IMR-90 (cell line): Measurements from ENCODE around the gene TNKS2. TPM values are rescaled to one million over a fixed set of nuclear protein-coding genes. Genes with fewer than 3 reads are reported as not detected.

ENCODE experiments used
- ATAC-seq: fragments of 200-7000 bp; cut with Tn5 transposase; 2 replicates; pipeline ENCODE4 v1.9.1; 2020; ENCODE audit warnings: low read depth, mild to moderate bottlenecking, moderate library complexity
- BruUV-seq: library from RNA; stranded (reverse); fragments of 400-500 nt; replicated peaks from 2 replicates; lab custom pipeline; 2021; lab: Mats Ljungman, UMichigan
- CTCF ChIA-PET: fragments of 300-600 bp; formaldehyde crosslinking; extraction: SDS; loops from one replicate; lab custom pipeline; 2021; ENCODE audit warnings: antibody characterized with exemption; lab: Yijun Ruan, JAX
- POLR2A ChIA-PET: fragments of 300-600 bp; sonication (Branson Sonifier 250); formaldehyde crosslinking; loops from one replicate; lab custom pipeline; 2022; ENCODE audit warnings: antibody characterized with exemption; ENCODE audit not compliant: unreplicated experiment; lab: Charles Lee
- DNase-seq: peaks from one replicate; pipeline ENCODE4 v3.0.0; 2013
- H2AFZ ChIP-seq: replicated peaks from 2 replicates; pipeline ENCODE3; 2013; ENCODE audit warnings: low read length, mild to moderate bottlenecking; ENCODE audit not compliant: poor library complexity
- H2AK5ac ChIP-seq: 2 replicates; pipeline ENCODE4 v1.6.1; 2013; ENCODE audit warnings: low read depth, low read length, inconsistent platforms
- H2AK9ac ChIP-seq: replicated peaks from 2 replicates; pipeline ENCODE3; 2013; ENCODE audit warnings: mild to moderate bottlenecking, low read depth, low read length, moderate library complexity; ENCODE audit not compliant: poor library complexity
- H2BK120ac ChIP-seq: 2 replicates; pipeline ENCODE4 v1.6.1; 2013; ENCODE audit warnings: low read depth, low read length, inconsistent platforms
- H2BK15ac ChIP-seq: 3 replicates; pipeline ENCODE4 v1.6.1; 2013; ENCODE audit warnings: low read depth, low read length, inconsistent platforms
- H2BK20ac ChIP-seq: 2 replicates; pipeline ENCODE4 v1.6.1; 2013; ENCODE audit warnings: low read depth, mild to moderate bottlenecking, inconsistent platforms, low read length, moderate library complexity
- H2BK5ac ChIP-seq: 2 replicates; pipeline ENCODE4 v1.6.1; 2013; ENCODE audit warnings: mild to moderate bottlenecking, low read depth, low read length, inconsistent platforms; ENCODE audit not compliant: poor library complexity, severe bottlenecking
- H3K14ac ChIP-seq: replicated peaks from 2 replicates; pipeline ENCODE4 v1.6.1; 2013; ENCODE audit warnings: low read depth, low read length, inconsistent platforms
- H3K18ac ChIP-seq: 2 replicates; pipeline ENCODE4 v1.6.1; 2013; ENCODE audit warnings: low read depth, low read length, control low read depth
- H3K23ac ChIP-seq: 2 replicates; pipeline ENCODE4 v1.6.1; 2013; ENCODE audit warnings: low read depth, low read length, inconsistent platforms
- H3K27ac ChIP-seq: 2 replicates; pipeline ENCODE4 v1.5.1; 2013; ENCODE audit warnings: mild to moderate bottlenecking, control low read depth, low read length; ENCODE audit not compliant: insufficient read depth
- H3K27me3 ChIP-seq: 2 replicates; pipeline ENCODE4 v1.6.1; 2013; ENCODE audit warnings: low read length; ENCODE audit not compliant: control insufficient read depth, insufficient read depth
- H3K36me3 ChIP-seq: 2 replicates; pipeline ENCODE4 v1.6.1; 2013; ENCODE audit warnings: low read length, mixed read lengths; ENCODE audit not compliant: control insufficient read depth, insufficient read depth
- H3K4ac ChIP-seq: 2 replicates; pipeline ENCODE4 v1.6.1; 2013; ENCODE audit warnings: low read depth, low read length, inconsistent platforms
- H3K4me1 ChIP-seq: 2 replicates; pipeline ENCODE4 v1.6.1; 2013; ENCODE audit warnings: low read length, mixed read lengths; ENCODE audit not compliant: control insufficient read depth, insufficient read depth
- H3K4me2 ChIP-seq: 2 replicates; pipeline ENCODE4 v1.6.1; 2013; ENCODE audit warnings: low read depth, mild to moderate bottlenecking, control low read depth, low read length, moderate library complexity
- H3K4me3 ChIP-seq: 2 replicates; pipeline ENCODE4 v1.5.1; 2013; ENCODE audit warnings: low read depth, mild to moderate bottlenecking, control low read depth, low read length, moderate library complexity; ENCODE audit not compliant: insufficient read depth
- H3K56ac ChIP-seq: 2 replicates; pipeline ENCODE4 v1.6.1; 2013; ENCODE audit warnings: low read length, inconsistent platforms; ENCODE audit not compliant: insufficient read depth; ENCODE audit errors: extremely low read depth
- H3K79me1 ChIP-seq, 2 experiments: 2 replicates each; pipeline ENCODE4 v1.6.1; 2013; ENCODE audit warnings: low read length in 2 of 2, inconsistent platforms in 1 of 2, low read depth in 1 of 2
- H3K9ac ChIP-seq: 2 replicates; pipeline ENCODE4 v1.6.1; 2013; ENCODE audit warnings: low read depth, low read length, control low read depth
- H3K9me1 ChIP-seq: 2 replicates; pipeline ENCODE4 v1.6.1; 2013; ENCODE audit warnings: low read length, inconsistent platforms; ENCODE audit not compliant: insufficient read depth
- H3K9me3 ChIP-seq: 2 replicates; pipeline ENCODE4 v1.6.1; 2013; ENCODE audit warnings: low read length; ENCODE audit not compliant: control insufficient read depth, insufficient read depth
- H4K20me1 ChIP-seq: 2 replicates; pipeline ENCODE4 v1.6.1; 2013; ENCODE audit warnings: low read length, inconsistent platforms; ENCODE audit not compliant: insufficient read depth
- H4K5ac ChIP-seq: 2 replicates; pipeline ENCODE4 v1.6.1; 2013; ENCODE audit warnings: mild to moderate bottlenecking, low read depth, low read length, control low read depth
- H4K8ac ChIP-seq, 2 experiments: 2 replicates each; pipeline ENCODE4 v1.6.1; 2013; ENCODE audit warnings: low read depth in 2 of 2, low read length in 2 of 2, control low read depth in 1 of 2, inconsistent platforms in 1 of 2
- H4K91ac ChIP-seq: 2 replicates; pipeline ENCODE4 v1.6.1; 2013; ENCODE audit warnings: low read depth, low read length, inconsistent platforms; ENCODE audit not compliant: insufficient read depth
- CEBPB ChIP-seq: IDR thresholded peaks from 2 replicates; pipeline ENCODE4 v1.6.1; 2012; ENCODE audit warnings: low read depth, low read length, improper control_type of control experiment
- CHD1 ChIP-seq: IDR thresholded peaks from 2 replicates; pipeline ENCODE4 v1.6.1; 2012; ENCODE audit warnings: low read depth, low read length, improper control_type of control experiment
- CTCF ChIP-seq: conservative IDR thresholded peaks from 2 replicates; pipeline ENCODE4 v1.5.1; 2012; ENCODE audit warnings: mild to moderate bottlenecking, low read depth, low read length, improper control_type of control experiment
- MAZ ChIP-seq: IDR thresholded peaks from 2 replicates; pipeline ENCODE4 v1.6.1; 2012; ENCODE audit warnings: low read depth, mild to moderate bottlenecking, low read length, improper control_type of control experiment, moderate library complexity, borderline replicate concordance
- NFE2L2 ChIP-seq: fragments of 150-350 bp; IDR thresholded peaks from 2 replicates; pipeline ENCODE4 v1.6.1; 2016; ENCODE audit warnings: low read depth, mild to moderate bottlenecking, low read length
- RAD21 ChIP-seq: IDR thresholded peaks from 2 replicates; pipeline ENCODE4 v1.6.1; 2012; ENCODE audit warnings: low read length, improper control_type of control experiment
- RCOR1 ChIP-seq: IDR thresholded peaks from 2 replicates; pipeline ENCODE4 v1.6.1; 2012; ENCODE audit warnings: mild to moderate bottlenecking, low read length, improper control_type of control experiment; ENCODE audit not compliant: insufficient replicate concordance
- USF2 ChIP-seq: fragments of 150-350 bp; IDR thresholded peaks from 2 replicates; pipeline ENCODE4 v1.6.1; 2017; ENCODE audit warnings: mild to moderate bottlenecking, antibody characterized with exemption, low read length, low read depth
- WGBS, 2 experiments: methylation state at CpG; one replicate each; pipeline versions ENCODE4 v1.1.5 to v1.1.7; 2013; ENCODE audit warnings: missing lambda C conversion rate in 2 of 2; ENCODE audit not compliant: insufficient read length in 1 of 2; ENCODE audit errors: extremely low coverage in 2 of 2; 5-methylcytosine and 5-hydroxymethylcytosine counted together
- dilution Hi-C: fragments of 300-500 bp; cut with HindIII; formaldehyde crosslinking; loops from one replicate; pipeline ENCODE4 v1.14.3; 2018; ENCODE audit warnings: low sequenced_read_pairs; ENCODE audit not compliant: unreplicated experiment
- in situ Hi-C: fragments of 300-500 bp; cut with MboI; formaldehyde crosslinking; loops from 3 replicates; pipeline ENCODE4 v1.14.3; 2019; ENCODE audit warnings: low sequenced_read_pairs, inconsistent platforms, mixed read lengths
- intact Hi-C: fragments of 100-400 bp; cut with micrococcal nuclease; formaldehyde crosslinking; loops from 2 replicates; pipeline ENCODE4 v1.10.0; 2022
- polyA plus RNA-seq, 3 experiments: library from polyadenylated mRNA; depleted of rRNA; stranded (reverse); fragments of >200 nt; gene quantifications; 2 replicates each; pipeline ENCODE4 v1.2.3, GENCODE V29; 2012; ENCODE audit warnings: low replicate concordance in 1 of 3
- total RNA-seq: library from RNA; depleted of rRNA; stranded (reverse); fragments of >200 nt; gene quantifications from 2 replicates; pipeline ENCODE4 v1.2.3, GENCODE V29; 2012
- TF ChIP-seq, protein P1 (sequence below): fragments of 150-350 bp; IDR thresholded peaks from 2 replicates; pipeline ENCODE4 v1.6.1; 2016; ENCODE audit warnings: low read depth, mild to moderate bottlenecking, low read length, moderate library complexity, borderline replicate concordance

Gene TNKS2
- total and polyA plus RNA-seq, 2 of the 4 experiments (the other 2 are of a cell fraction), result 17.0 to 41.4 TPM

DNA sequence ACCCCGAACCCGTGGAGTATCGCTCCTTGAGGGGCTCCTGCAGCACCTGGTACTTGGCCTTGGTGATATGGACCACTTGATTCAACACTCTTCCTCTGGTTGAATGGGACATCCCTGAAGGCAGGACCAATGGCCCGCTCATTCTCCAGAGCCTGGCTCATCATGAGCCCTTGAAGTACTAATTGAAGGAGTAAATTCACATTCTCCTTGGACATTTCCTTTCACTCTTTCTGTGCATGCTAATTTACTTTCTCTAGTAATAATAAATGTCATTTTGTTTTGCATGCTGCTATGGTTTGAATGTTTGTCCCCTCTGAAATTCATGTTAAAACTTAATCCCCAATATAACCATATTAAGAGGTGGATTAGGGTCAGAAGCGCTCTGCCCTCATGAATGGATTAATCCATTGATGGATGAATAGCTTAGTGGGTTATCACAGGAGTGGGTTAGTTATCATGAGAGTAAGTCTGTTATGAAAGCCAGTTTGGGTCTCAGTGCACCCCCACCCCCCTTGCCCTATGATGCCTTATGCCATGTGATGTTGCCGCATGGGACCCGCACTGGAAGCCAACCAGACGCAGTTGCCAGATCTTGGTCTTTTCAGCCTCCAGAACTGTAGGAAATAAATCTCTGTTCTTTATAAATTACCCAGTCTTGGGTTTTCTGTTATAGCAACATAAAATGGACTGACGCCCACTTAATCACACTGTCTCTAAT, 87.3 kb downstream of the TNKS2 start:
- H3K18ac ChIP-seq, result no peak overlapping the region
- H3K23ac ChIP-seq, result no peak overlapping the region
- H2BK5ac ChIP-seq, result no peak overlapping the region
- H4K20me1 ChIP-seq, result no peaks in the 10 kb centered on the region
- intact Hi-C loops, result no loop called here
- H3K79me1 ChIP-seq, result no peaks in the 10 kb centered on the region
- no peak overlapping the region for H3K4ac ChIP-seq
- DNase-seq (no peak), ATAC-seq (no peak)
- H3K56ac ChIP-seq, result no peak overlapping the region
- no peak overlapping the region for H2AK5ac ChIP-seq
- dilution Hi-C loops, result no loop called here
- no peak overlapping the region for H4K91ac ChIP-seq
- in situ Hi-C loops, result no loop called here
- no peak overlapping the region for H4K5ac ChIP-seq
- no peak overlapping the region for H2AFZ ChIP-seq
- no TSS peak for BruUV-seq
- no peak overlapping the region for H2BK20ac ChIP-seq
- no peak overlapping the region for H4K8ac ChIP-seq
- H3K4me3 ChIP-seq, result no peak overlapping the region
- H3K9me3 ChIP-seq, result no peaks in the 10 kb centered on the region; the same call in 1 of the 2 replicates
- H3K9ac ChIP-seq, result no peak overlapping the region
- no peaks in the 10 kb centered on the region for H3K4me1 ChIP-seq
- ChIA-PET CTCF (no interaction called here), POLR2A (interaction anchor here (0.6 kb wide), 1 partner anchor 296 kb away, joined by 3 read pairs; no protein-coding TSS in a partner anchor)
- no peak overlapping the region for H2BK15ac ChIP-seq
- no peaks in the 10 kb centered on the region for H3K9me1 ChIP-seq
- H2AK9ac ChIP-seq, result no peak overlapping the region
- no peak overlapping the region for H2BK120ac ChIP-seq
- H3K27ac ChIP-seq, result no peak overlapping the region
- no peak overlapping the region for H3K14ac ChIP-seq
- no peak overlapping the region for H3K4me2 ChIP-seq
- no peaks in the 10 kb centered on the region for H3K36me3 ChIP-seq
- TF ChIP-seq NFE2L2 (no peak), RAD21 (no peak), USF2 (no peak), CHD1 (no peak), CEBPB (no peak), MAZ (no peak), RCOR1 (no peak), CTCF (no peak)
- TF ChIP-seq, protein P1, sequence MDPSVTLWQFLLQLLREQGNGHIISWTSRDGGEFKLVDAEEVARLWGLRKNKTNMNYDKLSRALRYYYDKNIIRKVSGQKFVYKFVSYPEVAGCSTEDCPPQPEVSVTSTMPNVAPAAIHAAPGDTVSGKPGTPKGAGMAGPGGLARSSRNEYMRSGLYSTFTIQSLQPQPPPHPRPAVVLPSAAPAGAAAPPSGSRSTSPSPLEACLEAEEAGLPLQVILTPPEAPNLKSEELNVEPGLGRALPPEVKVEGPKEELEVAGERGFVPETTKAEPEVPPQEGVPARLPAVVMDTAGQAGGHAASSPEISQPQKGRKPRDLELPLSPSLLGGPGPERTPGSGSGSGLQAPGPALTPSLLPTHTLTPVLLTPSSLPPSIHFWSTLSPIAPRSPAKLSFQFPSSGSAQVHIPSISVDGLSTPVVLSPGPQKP, result no peak
- H3K27me3 ChIP-seq, result no peaks in the 10 kb centered on the region; the same call in 1 of the 2 replicates
- 100% methylated on average over 3 of the region's 9 CpGs; no CpG with 5 or more reads in 1 of the 2 experiments for WGBS, 2 experiments
